ENCODE measurements around the gene STAG1.
"Not testable (repeated sequence)": the region's sequence is repeated elsewhere in the genome, so short reads cannot be mapped to it uniquely, and the experiment has no call there.

STAG1 gene

GRCh38 chr3:136380530-136380929, 371.6 kb downstream of the STAG1 start:
- DNase-seq: no peak

- DNase-seq: no peak
Measured at GRCh38 chr3:136378011-136378410, 374.2 kb downstream of the STAG1 start.

- DNase-seq: no peak
Measured at GRCh38 chr3:136377508-136377907, 374.7 kb downstream of the STAG1 start.

- DNase-seq: not testable (repeated sequence)
Measured at GRCh38 chr3:136375800-136376199, 376.4 kb downstream of the STAG1 start.

- no peak for DNase-seq
Measured at GRCh38 chr3:136366289-136366688, 385.9 kb downstream of the STAG1 start.

- DNase-seq: no peak
Measured at GRCh38 chr3:136353461-136353860, 398.7 kb downstream of the STAG1 start.

- DNase-seq: no peak
Measured at GRCh38 chr3:136351905-136352304, 400.3 kb downstream of the STAG1 start.

- DNase-seq: no peak
Measured at GRCh38 chr3:136351351-136351750, 400.8 kb downstream of the STAG1 start.

- no peak for DNase-seq
Measured at GRCh38 chr3:136350557-136350956, 401.6 kb downstream of the STAG1 start.

GRCh38 chr3:136350132-136350531, 402.0 kb downstream of the STAG1 start:
- DNase-seq: no peak

GRCh38 chr3:136346486-136346885, 405.7 kb downstream of the STAG1 start:
- DNase-seq: no peak

GRCh38 chr3:136343873-136344555, 408.2 kb downstream of the STAG1 start:
- no peak for DNase-seq

- DNase-seq: no peak
Measured at GRCh38 chr3:136343446-136343845, 408.7 kb downstream of the STAG1 start.

GRCh38 chr3:136336329-136337100, 415.7 kb downstream of the STAG1 start:
- DNase-seq: no peak

GRCh38 chr3:136334726-136335125, 417.5 kb downstream of the STAG1 start:
- DNase-seq: not testable (repeated sequence)

- DNase-seq: no peak
Measured at GRCh38 chr3:136334209-136334608, 418.0 kb downstream of the STAG1 start.

- no peak for DNase-seq
Measured at GRCh38 chr3:136332776-136333175, 419.4 kb downstream of the STAG1 start.

- no peak for DNase-seq
Measured at GRCh38 chr3:136332302-136332701, 419.9 kb downstream of the STAG1 start.

GRCh38 chr3:136330900-136331299, 421.3 kb downstream of the STAG1 start:
- DNase-seq: no peak

- DNase-seq: no peak
Measured at GRCh38 chr3:136329593-136329992, 422.6 kb downstream of the STAG1 start.

- DNase-seq: no peak
Measured at GRCh38 chr3:136327671-136328070, 424.5 kb downstream of the STAG1 start.

- DNase-seq: no peak
Measured at GRCh38 chr3:136326316-136326715, 425.9 kb downstream of the STAG1 start.

- no peak for DNase-seq
Measured at GRCh38 chr3:136311968-136312367, 440.2 kb downstream of the STAG1 start.

- DNase-seq: no peak
Measured at GRCh38 chr3:136311261-136311660, 440.9 kb downstream of the STAG1 start.

- DNase-seq: no peak
Measured at GRCh38 chr3:136305879-136306278, 446.3 kb downstream of the STAG1 start.
